ENCODE results near the gene E2F3.

The E2F3 gene

DNA sequence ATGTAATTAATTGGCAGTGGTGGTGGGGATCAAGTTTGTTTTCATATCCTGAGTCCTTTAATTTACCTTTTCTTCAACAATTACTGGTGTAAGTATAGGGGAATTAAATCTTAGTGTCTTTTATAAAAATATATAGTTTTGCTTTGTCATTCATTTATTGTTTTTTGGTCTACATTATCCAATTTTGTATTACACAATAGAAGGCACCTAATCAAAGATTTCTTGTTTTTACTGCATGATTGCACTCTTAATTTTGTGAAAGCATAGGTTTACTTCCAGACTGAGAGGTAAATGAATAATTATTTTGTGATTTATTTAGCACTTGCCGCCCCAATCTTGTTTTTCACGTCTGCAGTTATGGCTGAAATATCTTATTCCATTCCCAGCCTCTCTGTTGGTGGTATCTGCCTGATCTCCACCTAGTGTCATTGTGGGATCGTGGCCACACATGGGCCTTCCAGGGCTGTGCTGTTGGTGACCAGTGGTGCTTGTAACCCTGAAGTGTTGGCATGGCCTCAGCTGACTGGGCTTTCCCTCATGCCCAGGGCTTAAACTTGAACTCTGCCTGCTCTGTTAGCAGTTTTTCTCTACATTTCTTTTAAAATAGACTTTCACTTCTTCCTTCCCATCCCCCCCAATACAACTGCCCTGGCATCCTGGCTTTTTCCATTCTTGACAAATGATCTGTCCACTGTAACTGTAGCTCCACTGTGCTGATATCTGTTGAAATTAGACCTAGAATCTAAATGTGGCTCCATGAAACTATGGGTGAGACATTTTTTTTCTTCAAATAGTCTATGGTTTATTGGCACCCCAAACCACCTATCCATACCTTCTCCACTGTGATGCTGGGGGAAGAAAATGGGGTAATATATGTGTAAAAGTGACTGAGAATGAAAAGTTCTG lies 24.8 kb downstream of the E2F3 start:
- H3K4me3 ChIP-seq (ENCODE audit: control insufficient read depth, low read depth, low read length): no peak overlapping the region
- no peak for DNase-seq (ENCODE audit: low read depth)
- TF ChIP-seq, protein P1, sequence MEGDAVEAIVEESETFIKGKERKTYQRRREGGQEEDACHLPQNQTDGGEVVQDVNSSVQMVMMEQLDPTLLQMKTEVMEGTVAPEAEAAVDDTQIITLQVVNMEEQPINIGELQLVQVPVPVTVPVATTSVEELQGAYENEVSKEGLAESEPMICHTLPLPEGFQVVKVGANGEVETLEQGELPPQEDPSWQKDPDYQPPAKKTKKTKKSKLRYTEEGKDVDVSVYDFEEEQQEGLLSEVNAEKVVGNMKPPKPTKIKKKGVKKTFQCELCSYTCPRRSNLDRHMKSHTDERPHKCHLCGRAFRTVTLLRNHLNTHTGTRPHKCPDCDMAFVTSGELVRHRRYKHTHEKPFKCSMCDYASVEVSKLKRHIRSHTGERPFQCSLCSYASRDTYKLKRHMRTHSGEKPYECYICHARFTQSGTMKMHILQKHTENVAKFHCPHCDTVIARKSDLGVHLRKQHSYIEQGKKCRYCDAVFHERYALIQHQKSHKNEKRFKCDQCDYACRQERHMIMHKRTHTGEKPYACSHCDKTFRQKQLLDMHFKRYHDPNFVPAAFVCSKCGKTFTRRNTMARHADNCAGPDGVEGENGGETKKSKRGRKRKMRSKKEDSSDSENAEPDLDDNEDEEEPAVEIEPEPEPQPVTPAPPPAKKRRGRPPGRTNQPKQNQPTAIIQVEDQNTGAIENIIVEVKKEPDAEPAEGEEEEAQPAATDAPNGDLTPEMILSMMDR (IDR thresholded peaks at IDR 0.05; ENCODE audit: control insufficient read depth, insufficient read depth, low read depth, low read length, missing control alignments): no peak

DNA sequence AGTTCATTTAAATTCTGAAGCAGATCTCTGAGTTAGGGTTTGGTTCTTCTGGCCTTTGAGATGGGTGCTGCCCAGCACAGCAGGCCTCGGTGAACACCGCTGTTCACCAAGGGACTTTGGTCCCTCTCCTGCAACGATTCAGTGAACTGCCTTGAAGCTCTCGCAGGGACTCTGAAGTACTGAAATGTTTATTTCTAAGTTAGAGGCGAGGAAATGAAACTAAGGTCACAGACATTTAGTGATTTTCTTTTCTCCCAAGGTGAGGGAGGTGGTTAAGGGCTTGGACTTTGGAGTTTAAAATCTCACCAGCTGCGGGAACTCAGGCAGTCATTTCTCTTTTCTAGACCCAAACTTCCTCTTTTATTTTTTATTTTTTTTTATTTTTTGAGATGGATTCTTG lies 26.2 kb downstream of the E2F3 start:
- no peak for DNase-seq (ENCODE audit: low read depth)
- TF ChIP-seq, protein P1 (IDR thresholded peaks at IDR 0.05; ENCODE audit: control insufficient read depth, insufficient read depth, low read depth, low read length, missing control alignments): no peak
- H3K4me3 ChIP-seq (ENCODE audit: control insufficient read depth, low read depth, low read length): no peak overlapping the region

DNA sequence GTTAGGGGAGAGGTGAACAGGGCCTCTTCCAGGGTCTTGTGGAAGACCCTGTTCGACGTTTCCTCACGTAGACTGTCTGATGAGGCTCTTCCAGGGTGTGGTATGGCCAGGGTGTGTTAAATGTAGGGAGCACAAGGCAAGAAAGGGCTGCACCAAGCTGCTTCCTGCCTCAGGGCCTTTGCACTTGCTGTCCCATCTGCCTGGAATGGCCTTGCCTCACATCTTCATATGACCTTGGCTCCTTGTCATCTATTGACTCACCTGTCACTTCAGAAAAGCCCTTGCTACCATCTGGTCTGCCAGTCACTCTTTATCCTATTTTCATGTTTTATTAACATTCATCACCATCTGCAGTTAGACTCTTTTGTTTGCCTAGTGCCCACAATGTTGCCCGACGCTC lies 31.0 kb downstream of the E2F3 start:
- TF ChIP-seq, protein P1 (IDR thresholded peaks at IDR 0.05; ENCODE audit: control insufficient read depth, insufficient read depth, low read depth, low read length, missing control alignments): no peak
- DNase-seq (ENCODE audit: low read depth): no peak

DNA sequence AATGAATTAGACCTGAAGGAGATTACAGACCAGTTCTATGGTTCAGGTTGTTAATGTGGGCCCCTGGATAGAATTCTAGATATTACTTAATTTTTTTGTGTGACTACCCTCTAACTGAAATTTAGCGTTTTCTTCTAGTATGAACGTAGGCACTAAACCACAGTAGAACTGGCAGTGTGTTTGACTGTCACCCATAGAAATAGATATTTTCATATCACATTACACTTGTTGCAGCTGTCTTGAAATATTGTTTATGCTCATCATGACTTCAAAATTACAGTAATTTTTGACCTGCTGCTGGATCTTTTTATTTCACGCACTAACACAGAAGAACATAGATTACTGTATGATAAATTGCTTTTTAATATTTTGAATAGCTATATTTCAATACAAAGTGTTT lies 31.6 kb downstream of the E2F3 start:
- no peak overlapping the region for H3K4me3 ChIP-seq (ENCODE audit: control insufficient read depth, low read depth, low read length)
- TF ChIP-seq, protein P1 (IDR thresholded peaks at IDR 0.05; ENCODE audit: control insufficient read depth, insufficient read depth, low read depth, low read length, missing control alignments): no peak
- DNase-seq (ENCODE audit: low read depth): no peak

More for the DNA sequence above, 31.0 kb downstream of the E2F3 start:
- H3K4me3 ChIP-seq (ENCODE audit: control insufficient read depth, low read depth, low read length): no peak overlapping the region

DNA sequence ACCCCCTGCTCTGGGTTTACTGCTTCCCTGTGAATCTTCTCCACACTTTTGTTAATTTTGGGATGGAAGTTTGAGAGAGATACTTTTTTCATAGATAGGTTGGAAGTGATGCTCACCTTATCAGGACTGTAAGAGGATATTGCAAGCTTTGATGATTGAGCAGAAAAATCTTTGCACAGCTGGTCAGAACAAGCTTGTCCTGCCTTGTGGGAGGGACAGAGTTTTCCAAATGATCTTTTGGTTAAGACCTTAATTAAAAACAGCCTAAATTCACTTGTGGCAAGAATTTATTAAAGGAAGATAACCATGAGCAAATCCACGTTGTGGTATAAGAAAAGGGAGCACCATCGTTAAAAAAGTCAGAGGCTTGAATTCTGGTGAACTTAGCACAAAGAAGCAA lies 32.2 kb downstream of the E2F3 start:
- TF ChIP-seq, protein P1 (IDR thresholded peaks at IDR 0.05; ENCODE audit: control insufficient read depth, insufficient read depth, low read depth, low read length, missing control alignments): no peak
- DNase-seq (ENCODE audit: low read depth): peak; percentile 5
- H3K4me3 ChIP-seq (ENCODE audit: control insufficient read depth, low read depth, low read length): no peak overlapping the region

DNA sequence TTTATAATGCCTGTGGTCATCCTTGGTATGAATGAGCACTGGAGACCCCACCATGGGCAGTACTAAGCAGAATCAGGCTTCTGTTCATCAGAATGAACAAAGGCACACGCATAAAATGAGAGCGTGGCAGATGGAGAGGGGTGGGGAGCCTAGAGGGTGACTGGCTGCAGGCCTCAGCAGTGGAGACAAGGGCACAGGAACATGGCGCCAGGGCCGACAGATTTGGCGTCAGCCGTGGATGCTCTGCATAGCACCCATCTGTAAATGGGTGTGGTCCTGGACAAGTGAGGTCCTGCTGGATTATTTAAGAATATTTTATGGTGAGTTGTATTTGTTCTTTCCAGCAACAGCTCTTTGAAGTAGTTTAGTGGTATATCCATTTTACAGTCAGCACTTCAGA lies 33.1 kb downstream of the E2F3 start:
- no peak for DNase-seq (ENCODE audit: low read depth)
- TF ChIP-seq, protein P1 (IDR thresholded peaks at IDR 0.05; ENCODE audit: control insufficient read depth, insufficient read depth, low read depth, low read length, missing control alignments): no peak
- no peak overlapping the region for H3K4me3 ChIP-seq (ENCODE audit: control insufficient read depth, low read depth, low read length)

Measured in AG09309 (cell line).